WERI-Rb-1 (cell line): ENCODE results near the gene FCF1.

ENCODE experiments used
- DNase-seq: peaks from one replicate; pipeline ENCODE4 v3.0.0-alpha.2; 2020
- H3K27ac ChIP-seq: fragments of 250-450 bp; sonication (Bioruptor Pico); 2 replicates; pipeline ENCODE4 v1.5.1; 2020; ENCODE audit warnings: mild to moderate bottlenecking, moderate library complexity
- H3K27me3 ChIP-seq: fragments of 250-450 bp; sonication (Bioruptor Pico); 2 replicates; pipeline ENCODE4 v1.5.1; 2021; ENCODE audit warnings: mild to moderate bottlenecking, low read depth, moderate library complexity; ENCODE audit not compliant: insufficient read depth, severe bottlenecking
- H3K36me3 ChIP-seq: fragments of 250-450 bp; sonication (Bioruptor Pico); 2 replicates; pipeline ENCODE4 v1.5.1; 2020; ENCODE audit warnings: mild to moderate bottlenecking, moderate library complexity
- H3K4me3 ChIP-seq: 2 replicates; pipeline ENCODE4 v1.5.1; 2011; ENCODE audit warnings: low read depth, mild to moderate bottlenecking, control low read depth, low read length
- H3K9me3 ChIP-seq: fragments of 250-450 bp; sonication (Bioruptor Pico); 2 replicates; pipeline ENCODE4 v1.5.1; 2021; ENCODE audit warnings: mild to moderate bottlenecking, moderate library complexity; ENCODE audit not compliant: severe bottlenecking
- TF ChIP-seq, protein P1 (sequence below): IDR thresholded peaks from 2 replicates; pipeline ENCODE4 v1.5.1; 2011; ENCODE audit warnings: low read depth, mild to moderate bottlenecking, control low read depth, inconsistent platforms, low read length

FCF1 gene

DNA sequence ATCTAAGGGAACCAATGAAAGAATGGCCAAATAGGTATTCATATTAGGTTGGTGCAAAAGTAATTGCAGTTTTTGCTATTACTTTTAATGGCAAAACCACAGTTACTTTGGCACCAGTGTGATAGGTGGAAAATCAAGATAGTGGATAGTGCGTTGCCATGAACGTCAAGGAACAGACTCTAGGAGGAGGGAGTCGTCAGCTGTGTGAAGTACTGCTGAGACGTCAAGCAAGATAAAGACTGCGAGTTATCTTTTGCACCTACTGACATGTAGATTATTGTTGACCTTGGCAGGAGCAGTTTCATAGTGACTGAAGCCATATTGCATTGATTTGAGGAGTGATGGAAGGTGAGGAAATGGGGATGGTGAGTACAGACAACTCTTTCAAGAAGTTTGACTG is 58.5 kb downstream of the FCF1 start:
- TF ChIP-seq, protein P1, sequence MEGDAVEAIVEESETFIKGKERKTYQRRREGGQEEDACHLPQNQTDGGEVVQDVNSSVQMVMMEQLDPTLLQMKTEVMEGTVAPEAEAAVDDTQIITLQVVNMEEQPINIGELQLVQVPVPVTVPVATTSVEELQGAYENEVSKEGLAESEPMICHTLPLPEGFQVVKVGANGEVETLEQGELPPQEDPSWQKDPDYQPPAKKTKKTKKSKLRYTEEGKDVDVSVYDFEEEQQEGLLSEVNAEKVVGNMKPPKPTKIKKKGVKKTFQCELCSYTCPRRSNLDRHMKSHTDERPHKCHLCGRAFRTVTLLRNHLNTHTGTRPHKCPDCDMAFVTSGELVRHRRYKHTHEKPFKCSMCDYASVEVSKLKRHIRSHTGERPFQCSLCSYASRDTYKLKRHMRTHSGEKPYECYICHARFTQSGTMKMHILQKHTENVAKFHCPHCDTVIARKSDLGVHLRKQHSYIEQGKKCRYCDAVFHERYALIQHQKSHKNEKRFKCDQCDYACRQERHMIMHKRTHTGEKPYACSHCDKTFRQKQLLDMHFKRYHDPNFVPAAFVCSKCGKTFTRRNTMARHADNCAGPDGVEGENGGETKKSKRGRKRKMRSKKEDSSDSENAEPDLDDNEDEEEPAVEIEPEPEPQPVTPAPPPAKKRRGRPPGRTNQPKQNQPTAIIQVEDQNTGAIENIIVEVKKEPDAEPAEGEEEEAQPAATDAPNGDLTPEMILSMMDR = no peak
- H3K27ac ChIP-seq = no peak overlapping the region
- no peaks in the 10 kb centered on the region for H3K9me3 ChIP-seq
- no peak for DNase-seq
- H3K36me3 ChIP-seq = peaks cover 43% of the 10 kb centered on the region
- no peaks in the 10 kb centered on the region for H3K27me3 ChIP-seq
- no peak overlapping the region for H3K4me3 ChIP-seq

DNA sequence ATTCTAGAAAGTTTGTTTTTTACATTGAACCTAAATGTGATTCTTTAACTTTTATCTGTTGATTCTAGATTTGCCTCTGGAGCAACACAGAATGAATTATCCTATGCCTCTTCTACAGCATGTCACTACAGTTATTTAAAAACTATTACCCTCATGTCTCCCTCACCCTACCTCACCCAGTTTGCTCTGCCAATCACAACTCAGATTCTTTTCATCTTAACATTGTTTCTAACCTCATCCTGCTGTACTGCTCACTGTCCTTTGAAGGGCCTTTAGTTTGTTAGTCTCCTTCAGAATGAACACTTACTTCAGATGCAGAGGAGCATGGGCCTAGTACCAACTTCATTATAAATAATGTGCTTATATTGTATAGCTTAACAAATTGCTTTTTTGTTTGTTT is 71.7 kb downstream of the FCF1 start:
- peaks cover 79% of the 10 kb centered on the region for H3K36me3 ChIP-seq
- DNase-seq = no peak
- H3K27me3 ChIP-seq = no peaks in the 10 kb centered on the region
- TF ChIP-seq, protein P1 = no peak
- H3K27ac ChIP-seq = no peak overlapping the region
- no peak overlapping the region for H3K4me3 ChIP-seq
- H3K9me3 ChIP-seq = no peaks in the 10 kb centered on the region

DNA sequence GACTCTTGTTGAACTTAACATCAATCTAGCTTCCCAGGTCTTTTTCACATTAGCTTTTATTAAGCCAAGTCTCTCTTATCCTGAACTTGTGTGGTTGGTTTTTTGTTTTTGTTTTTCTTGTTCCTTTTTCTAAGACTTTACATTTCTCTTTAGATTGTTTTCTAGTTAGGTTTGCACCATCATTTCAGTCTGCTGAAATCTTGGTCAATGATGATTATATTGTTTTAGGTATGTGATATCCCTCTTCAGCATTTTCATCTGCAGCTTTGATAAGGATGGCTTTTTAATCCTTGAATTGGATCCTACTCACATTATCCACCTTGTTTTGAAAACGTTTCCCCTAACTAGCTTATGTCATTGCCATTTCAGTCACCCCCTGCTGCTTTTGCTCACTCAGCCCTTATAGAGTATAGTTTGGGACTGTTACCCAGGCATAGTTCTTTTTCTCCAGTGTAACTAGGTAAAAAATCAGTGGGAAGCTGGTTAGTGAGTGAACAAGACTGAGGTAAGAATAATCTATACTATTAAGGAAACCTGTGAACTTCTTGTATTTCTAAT is 72.2 kb downstream of the FCF1 start:
- no peak for DNase-seq
- peaks cover 74% of the 10 kb centered on the region for H3K36me3 ChIP-seq
- TF ChIP-seq, protein P1 = no peak
- H3K4me3 ChIP-seq = no peak overlapping the region
- H3K27ac ChIP-seq = no peak overlapping the region
- H3K27me3 ChIP-seq = no peaks in the 10 kb centered on the region
- no peaks in the 10 kb centered on the region for H3K9me3 ChIP-seq

GRCh38 chr14:74786796-74787315 is 73.9 kb downstream of the FCF1 start:
- no peaks in the 10 kb centered on the region for H3K9me3 ChIP-seq
- TF ChIP-seq, protein P1 = no peak

More at GRCh38 chr14:74786796-74787315, 73.9 kb downstream of the FCF1 start:
- H3K36me3 ChIP-seq = peaks cover 64% of the 10 kb centered on the region
- DNase-seq = no peak
- H3K4me3 ChIP-seq = no peak overlapping the region
- no peak overlapping the region for H3K27ac ChIP-seq
- H3K27me3 ChIP-seq = no peaks in the 10 kb centered on the region
